DMS114 treated with DMSO at 0.1 percent for 48 hours (cell line): ENCODE measurements around the gene ZSCAN10.

Source experiments
- DNase-seq: peaks from one replicate; lab custom pipeline; 2025; ENCODE audit not compliant: unreplicated experiment; lab: John Stamatoyannopoulos, UW

The ZSCAN10 gene

GRCh38 chr16:3049921-3050481 lies 49.1 kb downstream of the ZSCAN10 start:
- no peak for DNase-seq

DNA sequence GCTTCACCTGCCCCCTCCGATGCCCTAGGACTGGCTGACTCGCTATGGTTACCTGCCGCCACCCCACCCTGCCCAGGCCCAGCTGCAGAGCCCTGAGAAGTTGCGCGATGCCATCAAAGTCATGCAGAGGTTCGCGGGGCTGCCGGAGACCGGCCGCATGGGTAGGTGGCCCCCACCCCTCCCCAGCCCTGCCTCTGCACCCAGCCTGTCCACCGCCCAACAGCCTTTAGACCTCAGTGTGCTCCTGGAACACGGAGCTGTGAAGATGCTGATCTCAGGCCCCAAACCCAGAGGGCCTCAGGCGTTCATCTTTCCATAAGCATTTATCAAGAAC lies 51.7 kb downstream of the ZSCAN10 start:
- DNase-seq = no peak

GRCh38 chr16:3046641-3047386 lies 52.3 kb downstream of the ZSCAN10 start:
- DNase-seq = no peak

- no peak for DNase-seq
Observed at GRCh38 chr16:3045758-3046640, 53.1 kb downstream of the ZSCAN10 start, which contains the start of gene MMP25. TSS of gene MMP25 (plus strand) at chr16:3046561. CDS start at chr16:3046918, 357 bp downstream.

DNA sequence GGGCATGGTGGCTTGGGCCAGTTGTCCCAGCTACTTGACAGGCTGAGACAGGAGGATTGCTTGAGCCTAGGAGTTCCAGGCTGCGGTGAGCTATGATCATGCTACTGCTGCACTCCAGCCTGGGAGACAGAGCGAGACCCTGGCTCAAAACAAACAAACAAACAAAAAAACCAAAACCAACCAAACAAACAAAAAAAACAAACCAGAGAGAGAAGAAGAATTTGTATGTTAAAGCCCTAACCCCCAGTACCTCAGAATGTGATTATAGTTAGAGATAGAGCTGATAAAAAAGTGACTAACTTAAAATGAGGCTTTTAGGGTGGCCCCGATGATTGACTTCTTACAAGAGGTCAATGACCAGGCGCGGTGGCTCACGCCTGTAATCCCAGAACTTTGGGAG lies 54.4 kb downstream of the ZSCAN10 start:
- DNase-seq = no peak

DNA sequence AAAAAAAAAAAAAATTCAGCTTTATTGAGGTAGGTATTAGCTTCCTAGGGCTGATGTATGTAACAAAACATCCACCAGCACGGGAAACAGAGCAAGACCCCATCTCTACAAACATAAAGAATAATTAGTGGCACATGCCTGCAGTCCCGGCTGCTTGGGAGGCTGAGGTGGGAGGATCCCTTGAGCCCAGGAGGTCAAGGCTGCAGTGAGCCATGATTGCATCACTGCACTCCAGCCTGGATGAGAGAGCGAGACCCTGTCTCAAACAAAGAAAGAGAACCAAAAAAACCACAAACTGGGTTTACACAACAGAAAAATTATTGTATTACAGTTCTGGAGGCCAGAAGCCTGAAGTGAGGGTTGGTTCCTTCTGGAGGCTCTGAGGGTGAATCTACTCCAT lies 56.7 kb downstream of the ZSCAN10 start:
- DNase-seq = no peak

- no peak for DNase-seq
Observed at GRCh38 chr16:3038896-3039295, 60.2 kb downstream of the ZSCAN10 start.
